HFFc6 (cell line): Measurements from ENCODE around the gene ACOT7. TPM values are rescaled to one million over a fixed set of nuclear protein-coding genes. Genes with fewer than 3 reads are reported as not detected.
A peak's percentile ranks its signal among the peaks of the same experiment; 100 is the strongest.

ENCODE experiments used
- DNase-seq: peaks from one replicate; pipeline ENCODE4 v3.0.0-alpha.2; 2018
- H3K27ac Mint-ChIP-seq: 2 replicates; pipeline ENCODE4 v1.8.0; 2020; ENCODE audit warnings: mild to moderate bottlenecking, mixed read lengths
- H3K27me3 Mint-ChIP-seq: 2 replicates; pipeline ENCODE4 v1.8.0; 2021; ENCODE audit warnings: mild to moderate bottlenecking, moderate library complexity, mixed read lengths; ENCODE audit not compliant: insufficient read depth
- H3K36me3 Mint-ChIP-seq: 2 replicates; pipeline ENCODE4 v1.8.0; 2021; ENCODE audit warnings: low read depth, mixed read lengths
- H3K4me1 Mint-ChIP-seq: 2 replicates; pipeline ENCODE4 v1.8.0; 2020; ENCODE audit warnings: low read depth, mixed read lengths
- H3K4me3 Mint-ChIP-seq: 2 replicates; pipeline ENCODE4 v1.8.0; 2020; ENCODE audit warnings: mild to moderate bottlenecking, moderate library complexity, mixed read lengths
- H3K9me3 Mint-ChIP-seq: 2 replicates; pipeline ENCODE4 v1.8.0; 2020; ENCODE audit warnings: mild to moderate bottlenecking, mixed read lengths
- total RNA-seq, 6 experiments: library from RNA; stranded (reverse); fragmentation: NEBNext Ultra II Directional; extraction: Animal tissue kit (Norgen Biotek cat#: 25700); gene quantifications; 2 replicates in 1 of 6; 3 replicates in 5 of 6; pipeline ENCODE4 v1.2.3, GENCODE V29; 2021
- TF ChIP-seq, protein P1 (sequence below): fragments of 200-600 bp; sonication (generic); IDR thresholded peaks from 2 replicates; pipeline ENCODE4 v1.5.0; 2021; ENCODE audit warnings: antibody characterized with exemption, mild to moderate bottlenecking

ACOT7 gene
- total RNA-seq, 6 experiments from 2014 or later, result 103 to 125 (median 111) TPM

DNA sequence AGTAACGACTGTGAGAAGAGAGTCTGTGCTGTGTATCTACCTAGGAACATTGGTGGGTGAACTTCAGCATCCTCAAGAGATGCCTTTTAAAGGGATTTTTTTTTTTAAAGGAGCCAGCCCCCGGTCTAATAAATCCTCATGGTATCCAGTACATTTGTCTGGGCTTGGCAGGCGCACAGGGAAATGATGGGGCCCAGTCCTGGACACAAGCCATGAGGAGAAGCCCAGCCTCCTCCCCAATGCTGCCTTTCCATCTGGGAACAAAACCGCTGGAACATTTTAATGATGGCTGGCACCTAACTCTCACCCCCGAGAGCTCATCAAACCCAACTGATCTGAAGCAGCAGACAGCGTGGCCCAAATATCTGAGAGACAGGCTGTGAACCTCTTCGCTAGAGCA lies 64.2 kb downstream of the ACOT7 start:
- 0 out of 2 replicates have a peak, but pooled peaks cover 4% of the 10 kb centered on the region for H3K36me3 Mint-ChIP-seq
- no peaks in the 10 kb centered on the region for H3K27me3 Mint-ChIP-seq
- H3K4me1 Mint-ChIP-seq, result peaks cover 24% of the 10 kb centered on the region
- TF ChIP-seq, protein P1, sequence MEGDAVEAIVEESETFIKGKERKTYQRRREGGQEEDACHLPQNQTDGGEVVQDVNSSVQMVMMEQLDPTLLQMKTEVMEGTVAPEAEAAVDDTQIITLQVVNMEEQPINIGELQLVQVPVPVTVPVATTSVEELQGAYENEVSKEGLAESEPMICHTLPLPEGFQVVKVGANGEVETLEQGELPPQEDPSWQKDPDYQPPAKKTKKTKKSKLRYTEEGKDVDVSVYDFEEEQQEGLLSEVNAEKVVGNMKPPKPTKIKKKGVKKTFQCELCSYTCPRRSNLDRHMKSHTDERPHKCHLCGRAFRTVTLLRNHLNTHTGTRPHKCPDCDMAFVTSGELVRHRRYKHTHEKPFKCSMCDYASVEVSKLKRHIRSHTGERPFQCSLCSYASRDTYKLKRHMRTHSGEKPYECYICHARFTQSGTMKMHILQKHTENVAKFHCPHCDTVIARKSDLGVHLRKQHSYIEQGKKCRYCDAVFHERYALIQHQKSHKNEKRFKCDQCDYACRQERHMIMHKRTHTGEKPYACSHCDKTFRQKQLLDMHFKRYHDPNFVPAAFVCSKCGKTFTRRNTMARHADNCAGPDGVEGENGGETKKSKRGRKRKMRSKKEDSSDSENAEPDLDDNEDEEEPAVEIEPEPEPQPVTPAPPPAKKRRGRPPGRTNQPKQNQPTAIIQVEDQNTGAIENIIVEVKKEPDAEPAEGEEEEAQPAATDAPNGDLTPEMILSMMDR, result no peak
- no peak overlapping the region for H3K4me3 Mint-ChIP-seq
- peak overlapping the region; percentile 80 for H3K27ac Mint-ChIP-seq
- no peak for DNase-seq
- H3K9me3 Mint-ChIP-seq, result no peaks in the 10 kb centered on the region

DNA sequence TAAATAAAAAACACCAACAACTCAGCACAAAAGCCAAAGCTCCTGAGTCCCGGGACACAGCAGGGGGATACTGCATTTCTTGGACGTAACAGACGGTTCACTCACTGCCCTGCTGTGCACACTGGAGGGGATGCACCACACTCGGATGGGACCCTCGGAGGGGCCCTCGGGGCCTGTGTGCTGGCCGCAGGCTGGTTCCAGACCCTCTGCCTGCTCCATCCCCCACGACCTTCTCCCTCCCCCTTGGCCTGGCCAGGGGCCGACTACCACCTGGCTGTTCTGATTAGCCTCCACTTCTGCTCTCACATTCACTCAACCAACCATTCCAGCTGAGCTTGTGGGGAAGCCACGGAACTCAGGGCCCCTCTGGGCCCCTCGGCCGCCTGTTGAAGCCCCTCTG lies 64.9 kb downstream of the ACOT7 start:
- H3K9me3 Mint-ChIP-seq, result no peaks in the 10 kb centered on the region
- 0 out of 2 replicates have a peak, but pooled peaks cover 4% of the 10 kb centered on the region for H3K36me3 Mint-ChIP-seq
- H3K27me3 Mint-ChIP-seq, result no peaks in the 10 kb centered on the region; the same call in 1 of the 2 replicates
- no peak overlapping the region for H3K27ac Mint-ChIP-seq
- DNase-seq, result no peak
- H3K4me3 Mint-ChIP-seq, result no peak overlapping the region
- peaks cover 24% of the 10 kb centered on the region for H3K4me1 Mint-ChIP-seq
- TF ChIP-seq, protein P1, result no peak

DNA sequence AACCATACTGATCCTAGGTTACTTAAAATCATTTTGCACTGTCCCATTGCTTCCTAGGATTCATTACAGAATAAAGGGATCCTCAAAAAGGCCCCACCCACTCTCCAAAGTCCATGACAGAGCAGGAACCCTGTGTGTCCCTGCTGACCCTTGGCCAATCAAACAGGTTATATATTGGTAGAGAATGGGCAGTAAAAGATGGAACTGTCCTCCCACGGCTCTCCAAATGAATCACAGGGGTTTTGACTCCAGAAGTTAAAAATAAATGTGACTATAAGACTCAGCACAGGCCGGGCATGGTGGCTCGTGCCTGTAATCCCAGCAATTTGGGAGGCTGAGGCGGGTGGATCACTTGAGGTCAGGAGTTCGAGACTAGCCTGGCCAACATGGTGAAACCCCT lies 65.5 kb downstream of the ACOT7 start:
- H3K4me1 Mint-ChIP-seq, result peaks cover 24% of the 10 kb centered on the region

DNA sequence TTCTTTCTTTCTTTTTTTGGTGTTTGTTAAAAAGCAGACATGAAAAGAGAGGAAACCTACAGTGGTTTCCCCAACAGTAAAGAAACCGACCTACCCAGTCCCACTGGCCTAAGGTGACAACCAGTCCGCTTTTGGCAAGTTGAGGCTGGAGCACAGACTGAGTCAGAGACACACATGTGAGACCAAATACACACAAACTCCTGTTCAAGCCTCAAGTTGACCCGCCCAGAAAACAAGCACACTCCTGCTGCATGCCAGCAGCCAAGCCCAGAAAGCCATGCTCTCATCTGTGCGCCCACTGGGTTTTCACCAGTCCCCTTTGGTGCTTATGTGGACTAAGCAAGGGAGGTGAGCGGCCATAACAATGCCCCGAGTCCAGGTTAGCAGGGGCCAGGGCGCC lies 68.1 kb downstream of the ACOT7 start:
- H3K4me3 Mint-ChIP-seq, result no peak overlapping the region
- no peaks in the 10 kb centered on the region for H3K36me3 Mint-ChIP-seq
- no peaks in the 10 kb centered on the region for H3K9me3 Mint-ChIP-seq
- no peaks in the 10 kb centered on the region; the same call in 1 of the 2 replicates for H3K27me3 Mint-ChIP-seq
- DNase-seq, result no peak
- TF ChIP-seq, protein P1, result no peak
- peaks cover 17% of the 10 kb centered on the region for H3K4me1 Mint-ChIP-seq
- H3K27ac Mint-ChIP-seq, result no peak overlapping the region

More for the DNA sequence above, 65.5 kb downstream of the ACOT7 start:
- 0 out of 2 replicates have a peak, but pooled peaks cover 4% of the 10 kb centered on the region for H3K36me3 Mint-ChIP-seq
- TF ChIP-seq, protein P1, result no peak
- no peak overlapping the region for H3K4me3 Mint-ChIP-seq
- H3K9me3 Mint-ChIP-seq, result no peaks in the 10 kb centered on the region
- no peak overlapping the region for H3K27ac Mint-ChIP-seq
- no peaks in the 10 kb centered on the region; the same call in 1 of the 2 replicates for H3K27me3 Mint-ChIP-seq
- DNase-seq, result no peak

DNA sequence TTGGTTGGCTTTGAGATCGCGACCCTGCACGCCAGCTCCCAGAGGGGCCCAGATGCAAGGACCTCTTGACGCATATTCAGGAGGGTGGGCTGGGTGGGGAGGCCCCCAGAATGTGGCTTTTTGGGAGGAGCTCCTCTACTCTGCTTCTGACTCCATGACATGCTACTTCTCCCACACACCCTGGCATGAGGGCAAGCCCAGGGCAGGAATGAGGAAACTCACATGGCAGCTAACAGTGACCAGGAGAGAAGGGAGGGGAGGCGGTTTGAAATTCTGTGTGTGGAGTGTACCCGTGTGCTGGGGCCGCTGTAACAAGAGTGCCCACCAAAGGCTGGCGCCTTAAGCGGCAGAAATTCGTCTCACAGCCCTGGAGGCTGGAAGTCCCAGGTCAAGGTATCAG lies 71.4 kb downstream of the ACOT7 start:
- TF ChIP-seq, protein P1, result no peak
- Mint-ChIP-seq H3K9me3 (no peaks in the 10 kb centered on the region), H3K27ac (no peak overlapping the region), H3K4me3 (no peak overlapping the region), H3K4me1 (peaks cover 5% of the 10 kb centered on the region), H3K36me3 (no peaks in the 10 kb centered on the region), H3K27me3 (no peaks in the 10 kb centered on the region; the same call in 1 of the 2 replicates)
- DNase-seq, result no peak
